Measurements from ENCODE around the gene ARIH2.

The ARIH2 gene

DNA sequence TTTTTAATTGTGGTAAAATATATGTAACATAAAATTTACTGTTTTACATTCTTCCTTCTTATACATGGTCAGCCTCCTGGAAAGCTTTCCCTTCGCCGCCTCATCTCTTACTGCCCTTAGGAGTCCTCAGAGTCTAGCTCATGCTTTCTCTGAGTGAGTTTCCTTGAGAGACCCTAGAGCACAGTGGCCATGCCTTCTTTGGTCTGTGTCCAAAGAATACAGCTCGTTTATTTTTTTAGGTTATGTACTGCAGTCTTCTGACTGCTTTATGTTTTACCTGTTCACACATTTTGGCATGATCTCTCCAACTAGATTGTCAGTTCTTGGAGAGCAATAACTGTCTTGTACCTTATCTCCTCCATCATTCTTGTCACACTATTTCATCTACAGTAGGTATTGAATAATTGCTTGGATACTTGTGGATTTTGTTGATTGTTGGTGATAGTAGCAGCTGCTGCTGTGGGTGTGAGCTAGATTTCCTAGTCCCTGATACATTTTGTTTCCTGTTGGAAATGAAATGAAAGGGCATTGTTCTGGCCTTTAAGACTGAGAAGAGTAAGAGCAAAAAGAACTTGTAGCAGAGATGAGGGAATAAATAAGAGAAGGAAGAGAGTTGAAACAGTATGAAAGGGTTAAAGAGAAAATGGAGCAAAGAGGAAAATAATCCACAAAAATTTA is 10.9 kb downstream of the ARIH2 start:
- no peak for DNase-seq (ENCODE audit: low read depth)

DNA sequence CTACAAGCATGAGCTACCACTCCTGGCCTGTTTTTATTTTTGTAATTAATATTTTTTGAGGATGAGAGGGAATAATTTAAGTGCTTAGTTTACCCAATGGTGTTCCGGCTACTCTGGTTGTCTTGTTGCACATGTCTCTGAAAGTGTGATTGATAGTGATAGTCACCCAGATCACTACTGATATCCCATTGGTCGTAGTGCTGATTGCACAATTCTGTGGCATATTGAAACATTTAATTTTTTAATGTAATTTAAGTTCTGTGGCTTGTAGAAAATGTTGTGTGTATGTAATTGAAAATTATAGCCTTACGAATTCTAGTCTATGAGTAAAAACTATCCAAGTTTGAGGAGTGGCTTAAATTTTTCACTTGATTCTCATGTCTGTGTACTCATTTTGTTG is 11.9 kb downstream of the ARIH2 start:
- no peak for DNase-seq (ENCODE audit: low read depth)

DNA sequence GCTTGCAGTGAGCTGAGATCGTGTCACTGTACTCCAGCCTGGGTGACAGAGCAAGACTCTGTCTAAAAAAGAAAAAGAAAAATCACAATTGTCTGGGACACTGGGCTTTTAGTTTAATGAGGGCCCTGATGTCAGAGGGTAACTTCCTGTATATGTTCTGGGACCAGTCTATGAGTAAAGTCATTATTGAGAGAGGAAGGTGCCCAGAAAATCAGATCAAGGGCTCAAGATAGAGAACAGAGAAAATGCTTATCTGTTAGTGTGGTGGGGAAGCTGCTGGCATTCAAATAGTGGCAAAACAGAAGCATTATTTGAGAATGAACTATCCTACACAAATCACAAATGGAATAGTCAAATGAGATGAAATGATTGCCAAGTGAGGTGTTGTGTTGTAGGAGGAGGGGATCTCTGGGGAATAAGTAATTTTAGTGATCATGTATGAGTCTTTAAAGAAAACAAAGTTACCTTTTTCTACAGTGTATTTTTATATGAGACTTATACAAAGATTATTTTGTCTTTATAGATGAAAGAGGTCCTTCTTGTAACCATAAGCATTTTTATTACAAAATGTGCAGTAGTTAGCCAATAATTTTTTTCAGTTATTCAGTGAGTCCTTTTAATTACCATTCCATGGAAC is 13.4 kb downstream of the ARIH2 start:
- no peak for DNase-seq (ENCODE audit: low read depth)

DNA sequence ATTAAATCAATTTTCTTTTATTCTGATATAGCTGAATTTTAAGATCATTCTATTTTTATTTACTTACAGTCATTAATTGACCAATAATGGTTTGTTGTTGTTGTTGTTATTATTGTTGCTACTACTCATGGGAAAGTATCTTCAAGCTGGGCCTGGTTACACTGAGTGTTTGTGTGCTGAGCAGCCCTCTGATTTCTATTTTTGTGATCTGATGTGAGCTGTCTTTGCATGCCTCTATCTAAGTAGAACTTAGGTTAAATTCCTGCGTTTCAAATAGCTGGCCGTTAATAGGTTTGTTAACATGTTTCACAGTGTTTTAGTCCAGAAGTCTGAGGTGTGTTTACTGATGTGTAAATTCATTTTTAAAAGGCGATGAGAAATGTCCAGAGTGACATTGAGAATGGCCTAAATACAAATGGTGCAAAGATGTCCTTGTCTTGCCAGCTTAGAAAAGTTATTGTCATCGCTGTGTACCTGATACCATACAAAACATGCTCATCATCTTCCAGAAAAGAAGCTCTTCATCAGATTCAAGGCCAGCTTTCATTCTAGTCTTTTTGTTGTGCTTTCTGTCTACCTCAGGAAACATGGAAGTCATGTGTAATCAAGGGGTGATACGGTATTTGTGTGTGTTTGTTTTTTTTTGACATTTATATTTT is 15.8 kb downstream of the ARIH2 start:
- DNase-seq (ENCODE audit: low read depth) = no peak

DNA sequence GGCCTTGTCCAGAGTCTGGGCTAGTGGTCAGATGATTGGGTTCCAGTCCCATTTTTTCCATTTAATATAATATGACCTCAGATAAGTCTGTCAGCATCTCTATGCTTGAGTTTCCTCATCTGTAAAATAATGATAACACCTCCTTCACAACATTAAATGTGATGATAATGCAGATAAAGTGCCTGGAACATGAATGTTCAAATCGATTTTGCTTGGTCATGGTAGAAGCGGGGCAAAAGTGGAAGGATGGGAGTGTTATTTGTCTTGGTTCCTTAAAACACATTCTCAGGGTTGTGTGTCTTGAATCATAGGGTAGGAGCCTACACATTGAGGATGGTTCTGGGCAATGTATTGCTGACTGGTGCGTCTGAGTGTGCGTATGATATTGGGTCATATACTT is 16.9 kb downstream of the ARIH2 start:
- no peak for DNase-seq (ENCODE audit: low read depth)

DNA sequence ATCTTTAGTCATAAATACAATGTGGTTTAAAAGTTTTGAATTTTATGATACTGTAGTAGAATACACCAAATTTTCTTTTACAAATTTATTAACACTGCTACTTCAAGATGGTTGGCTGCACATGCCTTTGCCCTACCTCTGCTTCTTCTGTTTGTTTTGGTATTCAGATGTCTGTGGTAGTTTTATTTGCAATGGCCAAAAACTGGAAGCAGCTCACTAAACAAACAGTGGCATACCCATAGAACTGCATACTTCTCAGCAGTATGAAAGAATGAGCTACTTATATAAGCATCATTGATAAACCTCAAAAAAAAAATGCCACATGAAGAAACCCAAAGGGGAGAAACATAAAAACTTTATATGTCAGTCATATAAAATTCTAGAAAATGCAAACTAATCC is 19.5 kb downstream of the ARIH2 start:
- DNase-seq (ENCODE audit: low read depth) = no peak

DNA sequence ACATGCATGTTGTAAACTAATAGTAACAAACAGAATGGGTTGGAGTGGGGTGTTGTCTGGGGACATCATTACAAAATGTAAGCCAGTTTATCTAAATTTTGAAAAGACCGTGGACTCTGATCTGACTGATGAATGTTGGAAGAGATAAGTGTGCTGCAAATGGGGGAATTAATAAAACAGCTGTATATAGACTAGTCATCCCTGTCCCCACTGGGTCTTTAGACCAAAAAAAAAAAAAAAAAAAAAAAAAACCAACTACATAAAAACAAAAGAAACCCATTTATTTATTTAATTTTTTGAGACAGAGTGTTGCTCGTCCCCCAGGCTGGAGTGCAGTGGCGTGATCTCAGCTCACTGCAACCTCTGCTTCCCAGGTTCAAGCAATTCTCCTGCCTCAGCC is 20.0 kb downstream of the ARIH2 start:
- DNase-seq (ENCODE audit: low read depth) = no peak

DNA sequence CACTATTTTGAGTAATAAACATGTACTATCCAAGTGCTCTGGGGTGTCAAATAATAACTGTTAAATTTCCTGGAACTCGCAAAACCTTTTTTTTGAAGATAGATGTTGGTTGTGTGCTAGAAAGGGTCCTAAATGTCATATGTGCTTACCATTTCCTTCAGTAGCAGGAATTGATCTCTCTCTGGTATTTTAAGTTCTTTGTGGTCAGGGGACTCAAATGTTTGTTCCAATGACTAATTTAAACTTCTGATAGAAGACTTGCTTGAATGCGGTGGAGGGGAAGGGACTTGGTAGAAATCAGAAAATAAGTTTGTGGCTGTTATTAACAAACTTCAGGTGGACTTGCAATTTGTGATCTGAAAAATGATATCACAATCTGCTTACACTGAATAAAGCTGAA is 26.8 kb downstream of the ARIH2 start:
- DNase-seq (ENCODE audit: low read depth) = no peak

DNA sequence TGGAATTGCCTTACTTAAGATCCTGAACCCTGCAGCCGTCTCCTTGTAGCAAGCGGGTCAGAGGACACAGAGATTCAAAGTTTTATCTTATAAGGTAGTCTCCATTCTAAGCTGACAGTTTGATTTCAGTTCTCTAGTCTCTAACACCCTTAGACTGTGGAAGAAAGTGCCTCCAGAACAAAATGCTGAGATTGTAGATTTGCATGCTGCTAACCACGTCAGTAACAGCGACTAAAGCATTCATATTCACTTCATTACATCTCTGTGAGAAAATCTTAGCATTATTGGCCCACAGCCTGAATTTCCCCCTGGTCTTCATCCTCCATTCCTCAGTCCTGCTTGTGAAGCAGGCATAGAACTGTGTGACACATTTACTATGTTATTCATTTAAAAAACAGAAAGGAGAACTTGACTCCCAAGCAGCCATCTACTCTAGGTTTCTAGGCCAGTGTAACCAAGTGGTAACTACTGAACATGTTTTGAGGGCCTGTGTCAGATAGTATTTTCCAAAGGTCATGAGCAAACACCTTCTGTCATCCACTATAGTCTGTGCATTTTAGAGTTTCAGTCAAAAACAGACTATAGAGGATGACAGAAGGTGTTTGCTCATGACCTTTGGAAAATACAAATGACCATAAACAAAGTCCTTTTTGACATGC is 27.4 kb downstream of the ARIH2 start:
- DNase-seq (ENCODE audit: low read depth) = no peak

DNA sequence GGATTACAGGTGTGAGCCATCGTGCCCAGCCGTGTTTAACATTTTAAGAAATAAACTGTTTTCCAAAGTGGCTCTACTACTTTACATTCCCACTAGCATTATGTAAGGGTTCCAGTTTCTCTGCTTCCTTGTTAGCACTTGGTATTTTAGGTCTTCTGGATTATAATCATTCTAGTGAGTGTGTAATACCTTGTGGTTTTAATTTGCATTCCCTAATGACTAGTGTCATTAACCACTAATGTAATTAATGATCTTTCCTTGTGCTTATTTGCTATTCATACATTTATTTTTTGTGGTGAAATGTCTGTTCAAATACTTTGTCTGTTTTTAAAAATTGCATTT is 30.7 kb downstream of the ARIH2 start:
- DNase-seq (ENCODE audit: low read depth) = no peak

DNA sequence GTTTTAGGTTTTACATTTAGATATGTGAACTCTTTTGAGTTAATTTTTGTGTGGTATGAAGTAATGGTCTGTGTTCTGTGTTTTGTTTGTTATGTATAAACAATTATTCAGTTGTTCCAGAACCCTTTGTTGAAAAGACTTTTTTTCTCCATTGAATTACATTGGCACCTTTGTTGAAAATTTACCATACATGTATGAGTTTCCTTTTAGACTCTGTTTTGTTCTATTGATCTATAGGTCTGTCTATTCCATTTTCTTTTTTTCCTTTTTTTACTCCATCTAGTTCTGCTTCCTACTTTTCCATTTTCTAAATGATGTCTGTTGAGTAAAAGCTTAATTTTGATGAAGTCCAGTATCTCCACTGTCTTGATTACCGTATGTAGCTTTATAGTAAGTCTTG is 31.4 kb downstream of the ARIH2 start:
- no peak for DNase-seq (ENCODE audit: low read depth)

DNA sequence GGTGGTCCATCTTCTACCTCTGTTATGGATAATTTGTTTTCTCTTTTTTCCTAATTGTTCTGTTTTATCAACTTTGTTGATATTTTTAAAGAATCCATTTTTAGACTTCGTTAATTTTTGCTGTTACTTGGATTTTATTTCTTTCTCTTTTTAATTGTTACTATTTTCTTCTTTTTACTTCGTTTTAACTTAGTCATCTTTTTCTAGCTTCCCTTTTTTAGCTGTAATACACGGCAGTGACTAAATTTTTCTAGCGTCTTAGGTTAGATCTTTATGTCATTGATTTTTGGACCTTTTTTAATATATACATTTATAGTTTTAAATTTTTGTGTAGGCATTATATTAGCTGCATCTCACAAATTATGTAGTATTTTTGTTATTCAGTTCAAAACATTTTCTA is 33.1 kb downstream of the ARIH2 start:
- DNase-seq (ENCODE audit: low read depth) = no peak

DNA sequence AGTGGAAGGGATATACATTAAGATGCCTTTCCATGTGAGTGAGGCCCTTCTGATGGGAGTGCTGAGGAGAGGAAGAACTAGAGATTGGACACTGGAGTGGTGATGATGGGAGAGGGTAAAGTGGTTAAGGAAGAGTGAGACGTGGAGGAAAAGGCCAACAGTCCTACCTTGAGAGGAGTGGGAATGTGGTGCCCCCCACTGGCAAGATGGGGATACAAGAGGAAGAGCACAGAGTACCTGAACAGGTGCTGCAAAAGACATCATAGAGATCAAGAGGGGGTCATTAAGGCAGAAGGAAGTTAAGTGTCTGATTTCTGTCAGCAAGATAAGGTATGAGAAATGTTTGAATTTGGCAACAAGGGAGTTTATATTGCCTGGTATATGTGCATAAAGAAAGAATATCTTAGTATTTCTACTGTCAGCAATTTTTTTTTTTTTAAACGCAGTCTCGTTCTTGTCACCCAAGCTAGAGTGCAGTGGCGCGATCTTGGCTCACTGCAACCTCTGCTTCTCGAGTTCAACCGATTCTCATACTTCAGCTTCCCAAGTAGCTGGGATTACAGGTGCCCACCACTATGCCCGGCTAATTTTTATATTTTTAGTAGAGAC is 34.0 kb downstream of the ARIH2 start:
- DNase-seq (ENCODE audit: low read depth) = peak; percentile 15

DNA sequence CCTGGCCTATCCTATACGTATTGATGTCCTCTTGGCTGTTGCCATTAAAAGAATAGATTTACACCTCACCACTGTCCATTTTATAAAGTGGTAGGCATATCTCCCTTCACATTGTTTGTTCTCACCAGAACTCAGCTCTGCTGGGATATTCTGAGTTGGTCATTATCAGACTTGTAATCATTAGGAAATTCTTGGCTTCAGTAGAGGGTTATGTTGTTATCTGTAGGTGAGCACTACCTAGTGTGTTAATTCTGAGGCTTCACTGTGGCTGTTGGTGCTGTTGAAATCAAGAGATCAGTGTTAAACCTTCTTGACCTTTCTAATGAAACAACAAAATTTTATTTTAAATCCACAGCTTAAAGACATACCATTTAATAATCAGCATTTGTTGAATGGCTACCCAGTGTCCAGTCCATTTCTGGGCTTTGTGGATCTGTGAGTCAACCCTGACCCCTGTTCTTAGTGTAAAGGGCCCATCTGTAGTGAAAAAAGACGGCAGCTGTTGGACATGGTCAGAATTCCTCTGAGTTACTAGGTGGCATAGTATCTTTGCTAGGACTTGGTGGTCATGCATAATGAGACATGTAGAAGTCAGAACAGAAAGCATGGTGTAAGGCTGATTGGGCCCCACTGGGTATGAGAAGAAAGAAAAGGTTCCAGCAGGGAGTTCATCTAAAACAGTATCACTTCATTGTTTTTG is 38.5 kb downstream of the ARIH2 start:
- no peak for DNase-seq (ENCODE audit: low read depth)

DNA sequence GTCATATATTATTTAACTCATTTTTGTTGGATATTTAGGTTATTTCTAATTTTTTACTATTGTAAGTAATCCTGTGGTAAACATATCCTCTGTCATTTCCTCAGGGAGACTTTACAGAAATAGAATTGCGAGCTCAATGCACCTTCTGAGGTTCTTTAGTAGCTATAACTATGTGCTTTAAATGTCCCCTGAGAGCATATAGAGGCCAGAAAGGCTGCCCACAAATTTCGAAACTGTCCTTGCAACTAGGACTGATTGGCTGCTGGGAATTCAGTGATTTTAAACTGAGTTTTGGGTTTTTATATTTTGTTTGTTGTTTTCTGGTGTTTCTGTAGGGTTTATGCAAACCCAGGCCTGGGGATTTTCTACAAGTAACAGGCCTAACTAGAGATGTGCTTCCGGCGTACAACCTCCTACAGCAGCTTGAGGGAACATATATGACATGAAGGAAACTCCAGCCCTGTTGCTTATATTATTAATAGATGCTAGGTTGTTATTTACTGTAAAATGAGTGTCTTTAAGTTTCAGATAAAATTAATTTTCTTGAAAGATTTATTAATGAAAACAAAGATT is 42.3 kb downstream of the ARIH2 start:
- no peak for DNase-seq (ENCODE audit: low read depth)

DNA sequence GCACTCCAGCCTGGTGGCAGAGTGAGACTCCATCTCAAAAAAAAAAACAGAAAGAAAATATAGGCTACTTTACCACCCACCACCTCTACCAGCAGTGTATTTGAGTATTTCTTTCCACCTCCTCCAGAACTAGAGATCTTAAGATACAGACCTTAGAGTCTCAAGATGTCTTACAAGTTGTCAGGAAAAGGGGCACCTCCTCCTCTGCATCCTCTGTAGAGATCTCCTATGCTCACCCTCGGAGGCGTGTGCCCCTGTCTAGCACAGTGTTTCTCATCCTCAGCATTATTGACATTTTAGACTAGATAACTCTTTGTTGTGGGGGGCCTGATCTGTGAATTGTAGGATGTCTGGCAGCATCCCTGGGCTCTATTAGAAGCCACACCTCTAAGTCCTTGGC is 43.7 kb downstream of the ARIH2 start:
- no peak for DNase-seq (ENCODE audit: low read depth)

DNA sequence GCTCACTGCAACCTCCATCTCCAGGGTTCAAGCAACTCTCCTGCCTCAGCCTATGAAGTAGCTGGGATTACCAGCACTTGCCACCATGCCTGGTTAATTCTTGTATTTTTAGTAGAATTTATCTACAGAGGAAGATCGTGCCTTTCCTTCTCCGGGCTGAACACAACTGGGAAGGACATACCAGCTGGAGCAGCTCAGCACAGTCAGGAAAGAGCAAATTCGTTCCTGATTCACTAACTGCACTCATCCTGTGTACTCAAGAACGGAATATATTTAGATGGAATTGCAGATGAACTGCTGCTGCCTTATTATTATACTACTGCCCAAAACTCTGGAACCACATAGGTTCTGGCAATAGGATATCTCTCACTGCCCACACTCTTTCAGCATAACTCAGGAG is 44.3 kb downstream of the ARIH2 start:
- no peak for DNase-seq (ENCODE audit: low read depth)

DNA sequence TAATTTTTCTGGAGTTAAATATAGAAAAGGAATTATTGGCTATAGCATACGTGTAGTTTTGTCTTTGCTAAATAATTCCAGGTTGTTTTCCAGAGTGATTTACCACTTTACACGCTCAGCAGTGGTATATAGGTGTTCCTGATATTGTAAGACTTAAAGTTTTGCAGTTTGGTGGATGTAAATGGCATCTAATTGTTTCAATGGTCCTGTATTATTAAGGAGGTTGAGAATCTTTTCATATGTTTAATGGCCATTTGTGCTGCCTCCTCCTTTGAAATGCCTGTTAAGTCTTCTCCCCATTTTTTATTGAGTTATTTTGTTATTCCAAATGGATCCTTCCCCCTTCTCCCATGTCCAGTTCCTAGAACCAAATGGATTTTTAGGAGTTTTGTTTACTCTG is 44.9 kb downstream of the ARIH2 start:
- DNase-seq (ENCODE audit: low read depth) = no peak

DNA sequence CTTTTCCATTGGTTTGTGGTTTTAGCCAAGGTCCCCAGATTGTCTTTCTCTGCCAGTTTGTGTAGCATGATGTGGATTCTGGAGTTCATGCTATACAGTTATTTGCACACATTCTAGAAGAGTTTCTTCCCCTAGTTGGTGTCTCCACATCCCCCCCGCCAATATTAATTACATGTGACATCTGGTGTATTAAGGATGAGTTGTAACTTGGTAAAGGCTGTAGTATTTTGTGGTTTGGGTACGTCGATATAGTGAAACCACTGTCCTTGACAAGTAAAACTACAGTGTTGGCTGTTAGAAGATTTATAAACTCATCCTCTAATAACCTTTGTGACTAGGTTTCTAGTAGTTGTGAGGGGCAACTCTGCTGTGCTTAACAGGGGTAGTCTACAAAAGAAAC is 47.7 kb downstream of the ARIH2 start:
- no peak for DNase-seq (ENCODE audit: low read depth)

DNA sequence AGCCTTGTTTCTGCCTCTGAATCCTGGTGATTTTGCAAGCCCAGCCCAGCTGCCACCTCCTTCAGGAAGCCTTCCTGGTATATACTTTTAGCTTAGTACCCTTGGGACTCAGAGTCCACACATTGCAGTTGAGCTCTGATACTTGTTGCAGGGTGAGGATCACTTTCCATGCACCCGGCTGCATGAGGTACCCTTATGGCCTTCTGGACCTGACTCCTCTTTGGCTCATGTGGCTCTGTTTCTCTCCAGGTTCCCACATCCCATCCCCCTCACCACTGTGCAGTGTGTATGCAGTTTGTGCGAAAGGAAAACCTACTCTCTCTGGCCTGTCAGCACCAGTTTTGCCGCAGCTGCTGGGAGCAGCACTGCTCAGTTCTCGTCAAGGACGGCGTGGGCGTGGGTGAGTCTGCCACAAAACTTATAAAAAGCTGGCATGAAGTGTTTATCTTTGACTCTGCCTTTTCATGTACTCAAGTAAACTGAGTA is 48.3 kb downstream of the ARIH2 start:
- no peak for DNase-seq (ENCODE audit: low read depth)

DNA sequence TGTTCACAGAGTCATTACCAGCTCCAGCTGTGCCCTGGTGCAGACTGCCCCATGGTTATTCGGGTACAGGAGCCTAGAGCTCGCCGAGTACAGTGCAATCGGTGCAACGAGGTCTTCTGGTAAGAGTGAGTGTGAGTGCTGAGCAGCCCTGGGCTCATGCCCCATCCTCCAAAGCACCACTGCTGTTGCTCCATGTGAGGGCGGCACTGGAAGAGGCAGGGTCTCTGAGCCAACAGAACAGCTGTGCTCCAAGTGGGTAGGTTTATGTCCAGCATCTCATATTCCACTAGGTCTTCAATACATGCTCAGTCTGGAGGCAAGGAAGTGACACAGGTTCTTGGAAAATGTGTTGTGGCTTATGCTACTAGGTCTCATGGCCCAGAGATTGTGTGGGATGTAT is 51.9 kb downstream of the ARIH2 start:
- DNase-seq (ENCODE audit: low read depth) = no peak

Measured in activated gamma-delta T cell treated with anti-CD3 and anti-CD28 coated beads, Interleukin-2, amount 50 U/mL, for 16 hours (primary cell).